ENCODE measurements around the gene QSER1.
"Not testable (repeated sequence)": the region's sequence is repeated elsewhere in the genome, so short reads cannot be mapped to it uniquely, and the experiment has no call there.

The QSER1 gene

GRCh38 chr11:32884770-32885384 is 7.7 kb upstream of the QSER1 start:
- Histone ChIP-seq H3K9me3 (ENCODE audit: control insufficient read depth, low read length) (no peaks in the 10 kb centered on the region), H3K4me3 (ENCODE audit: low read depth, low read length) (no peak overlapping the region), H3K4me2 (ENCODE audit: low read length) (no peak overlapping the region), H3K27me3 (ENCODE audit: control insufficient read depth, insufficient read depth, low read length) (no peaks in the 10 kb centered on the region), H3K36me3 (ENCODE audit: control insufficient read depth, insufficient read depth, low read length) (no peaks in the 10 kb centered on the region), H3K4me1 (no peaks in the 10 kb centered on the region), H2AFZ (no peak overlapping the region), H3K79me2 (no peaks in the 10 kb centered on the region), H3K27ac (no peak overlapping the region), H3K9ac (no peak overlapping the region)
- TF ChIP-seq CTCF (IDR thresholded peaks at IDR 0.05), result peak; percentile 32

GRCh38 chr11:32885556-32885955 is 7.1 kb upstream of the QSER1 start:
- no peaks in the 10 kb centered on the region for H3K4me1 ChIP-seq
- H3K9ac ChIP-seq, result no peak overlapping the region
- TF ChIP-seq CTCF (IDR thresholded peaks at IDR 0.05), result no peak
- H2AFZ ChIP-seq, result no peak overlapping the region
- H3K36me3 ChIP-seq (ENCODE audit: control insufficient read depth, insufficient read depth, low read length), result no peaks in the 10 kb centered on the region
- H3K27ac ChIP-seq, result no peak overlapping the region
- H3K9me3 ChIP-seq (ENCODE audit: control insufficient read depth, low read length), result no peaks in the 10 kb centered on the region
- H3K4me3 ChIP-seq (ENCODE audit: low read depth, low read length), result no peak overlapping the region
- H3K4me2 ChIP-seq (ENCODE audit: low read length), result no peak overlapping the region
- H3K27me3 ChIP-seq (ENCODE audit: control insufficient read depth, insufficient read depth, low read length), result no peaks in the 10 kb centered on the region
- no peaks in the 10 kb centered on the region for H3K79me2 ChIP-seq

GRCh38 chr11:32886180-32886579 is 6.4 kb upstream of the QSER1 start:
- Histone ChIP-seq H3K79me2 (no peaks in the 10 kb centered on the region), H3K9ac (no peak overlapping the region), H3K27me3 (ENCODE audit: control insufficient read depth, insufficient read depth, low read length) (no peaks in the 10 kb centered on the region), H3K36me3 (ENCODE audit: control insufficient read depth, insufficient read depth, low read length) (no peaks in the 10 kb centered on the region), H3K9me3 (ENCODE audit: control insufficient read depth, low read length) (no peaks in the 10 kb centered on the region), H3K4me1 (peaks cover under 1% of the 10 kb centered on the region), H3K4me3 (ENCODE audit: low read depth, low read length) (no peak overlapping the region), H3K27ac (no peak overlapping the region), H3K4me2 (ENCODE audit: low read length) (no peak overlapping the region), H2AFZ (no peak overlapping the region)
- no peak for TF ChIP-seq CTCF (IDR thresholded peaks at IDR 0.05)

GRCh38 chr11:32887707-32888383 is 4.8 kb upstream of the QSER1 start:
- not testable (repeated sequence) for H3K27ac ChIP-seq; H3K79me2 ChIP-seq; H3K9me3 ChIP-seq (ENCODE audit: control insufficient read depth, low read length); H3K4me2 ChIP-seq (ENCODE audit: low read length); H3K36me3 ChIP-seq (ENCODE audit: control insufficient read depth, insufficient read depth, low read length); H2AFZ ChIP-seq; H3K27me3 ChIP-seq (ENCODE audit: control insufficient read depth, insufficient read depth, low read length); H3K4me3 ChIP-seq (ENCODE audit: low read depth, low read length); H3K4me1 ChIP-seq; H3K9ac ChIP-seq

- H3K27me3 ChIP-seq (ENCODE audit: control insufficient read depth, insufficient read depth, low read length); H3K4me2 ChIP-seq (ENCODE audit: low read length); H3K4me1 ChIP-seq; H3K27ac ChIP-seq; H3K4me3 ChIP-seq (ENCODE audit: low read depth, low read length); H3K36me3 ChIP-seq (ENCODE audit: control insufficient read depth, insufficient read depth, low read length); H3K9ac ChIP-seq; H2AFZ ChIP-seq; H3K79me2 ChIP-seq; H3K9me3 ChIP-seq (ENCODE audit: control insufficient read depth, low read length): not testable (repeated sequence)
Measured at GRCh38 chr11:32888384-32888710, 4.3 kb upstream of the QSER1 start.

GRCh38 chr11:32888805-32889204 is 3.8 kb upstream of the QSER1 start:
- H3K36me3 ChIP-seq (ENCODE audit: control insufficient read depth, insufficient read depth, low read length), result no peaks in the 10 kb centered on the region
- no peak overlapping the region for H3K4me3 ChIP-seq (ENCODE audit: low read depth, low read length)
- no peaks in the 10 kb centered on the region for H3K9me3 ChIP-seq (ENCODE audit: control insufficient read depth, low read length)
- H3K9ac ChIP-seq, result no peak overlapping the region
- H3K27me3 ChIP-seq (ENCODE audit: control insufficient read depth, insufficient read depth, low read length), result no peaks in the 10 kb centered on the region
- no peak overlapping the region for H2AFZ ChIP-seq
- no peak overlapping the region for H3K27ac ChIP-seq
- no peaks in the 10 kb centered on the region for H3K79me2 ChIP-seq
- no peak overlapping the region for H3K4me2 ChIP-seq (ENCODE audit: low read length)
- no peak for TF ChIP-seq CTCF (IDR thresholded peaks at IDR 0.05)
- H3K4me1 ChIP-seq, result peaks cover 6% of the 10 kb centered on the region
